ENCODE results near the gene TMEM184A. TPM values are rescaled to one million over a fixed set of nuclear protein-coding genes. Genes with fewer than 3 reads are reported as not detected.

Gene TMEM184A
- total and polyA plus RNA-seq, 2 of the 13 experiments (the other 11 are each of a cell fraction or from before 2014, with no cell fraction given), result 9.5 to 20.4 TPM

- TF ChIP-seq SKIL (CRISPR knock-in tag; IDR thresholded peaks at IDR 0.05; ENCODE audit: borderline replicate concordance) (peak; percentile 83), GFI1 (CRISPR knock-in tag; IDR thresholded peaks at IDR 0.05; ENCODE audit: borderline replicate concordance) (peak; percentile 74), PAXIP1 (CRISPR knock-in tag; conservative IDR thresholded peaks at IDR 0.05) (peak; percentile 82), ZNF772 (CRISPR knock-in tag; IDR thresholded peaks at IDR 0.05) (peak; percentile 73; the same call in 1 of the 2 replicates), RARA (CRISPR knock-in tag; IDR thresholded peaks at IDR 0.05) (peak; percentile 91), IRF2 (CRISPR knock-in tag; IDR thresholded peaks at IDR 0.05) (0 out of 2 replicates have a peak, but pooled peaks have one; percentile 51)
Observed at GRCh38 chr7:1515509-1515967, 40.5 kb downstream of the TMEM184A start (continued).

GRCh38 chr7:1514995-1515401, 41.0 kb downstream of the TMEM184A start:
- FAIRE-seq (no peak), DNase-seq (ENCODE audit: low spot score) (no peak), ATAC-seq (no peak)
- H3K79me2 ChIP-seq (ENCODE audit: insufficient read depth, low read length), result no peaks in the 10 kb centered on the region
- no TSS peak for BruUV-seq (replicated peaks)
- H3K4me2 ChIP-seq (ENCODE audit: low read depth, low read length), result peak overlapping the region; percentile 49; the same call in 1 of the 2 replicates
- POLR2A ChIA-PET, result interaction anchor here (1.2 to 2.0 kb wide), 3 partner anchors 8 to 41 kb away, joined by 4 to 21 read pairs (median 12); partner anchors contain the start of gene TMEM184A
- TF ChIP-seq ZNF761 (CRISPR knock-in tag; conservative IDR thresholded peaks at IDR 0.05), result no peak
- 0 out of 2 replicates have a peak, but pooled peaks have one; percentile 23 for TF ChIP-seq MAFF (IDR thresholded peaks at IDR 0.05; ENCODE audit: low read depth, low read length)
- peak; percentile 67; the same call in 1 of the 2 replicates for TF ChIP-seq NFE2L2 (IDR thresholded peaks at IDR 0.05; ENCODE audit: low read length)
- TF ChIP-seq MAFK (conservative IDR thresholded peaks at IDR 0.05 in 1 of 2, IDR thresholded peaks at IDR 0.05 in 1 of 2; ENCODE audit: low read length in 2 of 2), result peak; percentile 41 to 63; a peak in 2 of 4 replicates
- TF ChIP-seq ZNF121 (CRISPR knock-in tag; IDR thresholded peaks at IDR 0.05), result peak; percentile 63
- H3K27ac ChIP-seq (ENCODE audit: extremely low read length, insufficient read depth, low read length), result no peak overlapping the region
- CTCF ChIA-PET (ENCODE audit: low intra/inter-chr PET ratio, low total read pairs), result no interaction called here
- 0 out of 2 replicates have a peak overlapping the region, but pooled peaks have one; percentile 3 for H3K9ac ChIP-seq (ENCODE audit: insufficient read depth, low read depth, low read length)
- no peaks in the 10 kb centered on the region; a peak in 1 of 5 replicates for H3K27me3 ChIP-seq (ENCODE audit: control insufficient read depth in 1 of 2, insufficient read depth in 2 of 2, low read length in 2 of 2)
- intact Hi-C loops (cut with micrococcal nuclease; ENCODE audit: unreplicated experiment), result no loop called here
- peaks cover 80% of the 10 kb centered on the region for H3K4me1 ChIP-seq (ENCODE audit: insufficient read depth, low read length)
- H4K20me1 ChIP-seq (ENCODE audit: insufficient read depth, low read length), result no peaks in the 10 kb centered on the region
- in situ Hi-C loops (cut with HindIII; ENCODE audit: extremely low pct_ligation_motif_present, low pct_unique_long_range_greater_than_20kb), result no loop called here
- H3K9me3 ChIP-seq (ENCODE audit: low read length), result no peaks in the 10 kb centered on the region
- H3K36me3 ChIP-seq (replicated peaks in 1 of 2; ENCODE audit: control insufficient read depth in 1 of 2, insufficient read depth in 2 of 2, low read length in 2 of 2), result no peaks in the 10 kb centered on the region
- 19% methylated on average over 4 of the region's 4 CpGs for WGBS (ENCODE audit: low lambda C conversion rate)
- no peak overlapping the region for H2AFZ ChIP-seq (ENCODE audit: low read length)
- H3K4me3 ChIP-seq (replicated peaks in 1 of 3; ENCODE audit: insufficient read depth in 1 of 3, low read depth in 2 of 3, low read length in 3 of 3), result peak overlapping the region in 1 of 3 experiments; percentile 16; a peak in 1 of 6 replicates

Data from HepG2 (cell line).